B cell (primary cell): ENCODE data around the gene UGT1A7. TPM values are rescaled to one million over a fixed set of nuclear protein-coding genes. Genes with fewer than 3 reads are reported as not detected.

ENCODE experiments used
- ATAC-seq: fragments of 200-7000 bp; cut with Tn5 transposase; one replicate; pipeline ENCODE4 v1.10.0; 2021; ENCODE audit warnings: low read depth, mild to moderate bottlenecking, moderate number of reproducible peaks, moderate library complexity
- CTCF ChIA-PET: fragments of 350-600 bp; sonication (Branson Sonifier 250); formaldehyde crosslinking; loops from one replicate; lab custom pipeline; 2021; ENCODE audit warnings: antibody characterized with exemption, inconsistent platforms; lab: Charles Lee
- POLR2A ChIA-PET: fragments of 350-600 bp; sonication (Branson Sonifier 250); formaldehyde crosslinking; loops from one replicate; lab custom pipeline; 2021; ENCODE audit warnings: antibody characterized with exemption; lab: Charles Lee
- DNase-seq: peaks from one replicate; pipeline ENCODE4 v3.0.0; 2013
- H2AFZ ChIP-seq: 2 replicates; pipeline ENCODE4 v1.6.1; 2012; ENCODE audit warnings: mild to moderate bottlenecking, low read depth, low read length; ENCODE audit not compliant: insufficient read depth, poor library complexity, severe bottlenecking
- H3K27ac ChIP-seq, 2 donors: 1 replicate in 1 of 2; 2 replicates in 1 of 2; pipeline ENCODE4 v1.5.1; 2012 to 2013; ENCODE audit warnings: low read length in 2 of 2, mild to moderate bottlenecking in 2 of 2, moderate library complexity in 1 of 2
- H3K27me3 ChIP-seq, 4 experiments: fragments of 200-600 bp in 1 of 4; sonication (generic) in 1 of 4; replicated peaks in 1 of 4; 1 replicate in 2 of 4; 2 replicates in 2 of 4; pipeline versions ENCODE4 v1.6.1 to v1.7.0; 2013 to 2016; ENCODE audit warnings: low read length in 3 of 4, mild to moderate bottlenecking in 2 of 4, mixed read lengths in 1 of 4, moderate library complexity in 1 of 4; ENCODE audit not compliant: insufficient read depth in 4 of 4, control insufficient read depth in 3 of 4; ENCODE audit errors: control extremely low read depth in 1 of 4
- H3K36me3 ChIP-seq, 2 experiments: replicated peaks in 1 of 2; 1 replicate in 1 of 2; 2 replicates in 1 of 2; pipeline versions ENCODE4 v1.6.1 to v1.7.1; 2013; ENCODE audit warnings: low read length in 1 of 2; ENCODE audit not compliant: insufficient read depth in 2 of 2, control insufficient read depth in 1 of 2; ENCODE audit errors: control extremely low read depth in 1 of 2, extremely low read depth in 1 of 2
- H3K4me1 ChIP-seq, 2 donors: fragments of 200-600 bp in 1 of 2; sonication (generic) in 1 of 2; 1 replicate in 1 of 2; 2 replicates in 1 of 2; pipeline versions ENCODE4 v1.5.1 to v1.6.1; 2013 to 2017; ENCODE audit warnings: low read length in 2 of 2; ENCODE audit not compliant: control insufficient read depth in 2 of 2, insufficient read depth in 2 of 2
- H3K4me2 ChIP-seq: replicated peaks from 2 replicates; pipeline ENCODE3; 2012; ENCODE audit warnings: mild to moderate bottlenecking, low read depth, low read length; ENCODE audit not compliant: poor library complexity, severe bottlenecking
- H3K4me3 ChIP-seq, 5 experiments: fragments of 200-600 bp in 1 of 5; sonication (generic) in 1 of 5; 1 replicate in 3 of 5; 2 replicates in 2 of 5; pipeline versions ENCODE4 v1.5.1 to v1.7.0; 2011 to 2016; ENCODE audit warnings: low read length in 4 of 5, mild to moderate bottlenecking in 4 of 5, low read depth in 2 of 5, control low read depth in 1 of 5, moderate library complexity in 1 of 5; ENCODE audit not compliant: insufficient read depth in 1 of 5; ENCODE audit errors: control extremely low read depth in 1 of 5, extremely low read depth in 1 of 5
- H3K79me2 ChIP-seq: fragments of 200-600 bp; sonication (generic); one replicate; pipeline ENCODE4 v1.6.0; 2016; ENCODE audit warnings: low read length; ENCODE audit not compliant: control insufficient read depth, insufficient read depth
- H3K9ac ChIP-seq: fragments of 200-600 bp; sonication (generic); 2 replicates; pipeline ENCODE4 v1.6.1; 2017; ENCODE audit warnings: mild to moderate bottlenecking, low read length, moderate library complexity
- H3K9me3 ChIP-seq, 3 donors: one replicate each; pipeline versions ENCODE4 v1.6.1 to v1.7.1; 2013; ENCODE audit warnings: low read length in 2 of 3; ENCODE audit not compliant: control insufficient read depth in 2 of 3, insufficient read depth in 1 of 3; ENCODE audit errors: control extremely low read depth in 1 of 3
- H4K20me1 ChIP-seq: 2 replicates; pipeline ENCODE4 v1.6.0; 2012; ENCODE audit warnings: mild to moderate bottlenecking, low read length; ENCODE audit not compliant: insufficient read depth, control insufficient read depth, poor library complexity, severe bottlenecking
- H3K27ac Mint-ChIP-seq: one replicate; pipeline ENCODE4 v1.8.0; 2021; ENCODE audit warnings: mixed read lengths
- H3K27me3 Mint-ChIP-seq: one replicate; pipeline ENCODE4 v1.8.0; 2021; ENCODE audit warnings: mixed read lengths
- H3K4me1 Mint-ChIP-seq: one replicate; pipeline ENCODE4 v1.8.0; 2021; ENCODE audit warnings: mixed read lengths
- H3K4me3 Mint-ChIP-seq: one replicate; pipeline ENCODE4 v1.8.0; 2021; ENCODE audit warnings: mixed read lengths
- H3K9me3 Mint-ChIP-seq: one replicate; pipeline ENCODE4 v1.8.0; 2022; ENCODE audit warnings: mixed read lengths; ENCODE audit not compliant: insufficient read depth
- CTCF ChIP-seq: fragments of 200-600 bp; IDR thresholded peaks from one replicate; pipeline ENCODE4 v1.8.0; 2022; ENCODE audit warnings: antibody characterized with exemption, mild to moderate bottlenecking
- EZH2 ChIP-seq: IDR thresholded peaks from 2 replicates; pipeline ENCODE4 v1.6.1; 2012; ENCODE audit warnings: borderline replicate concordance, low read depth, mild to moderate bottlenecking, moderate library complexity, low read length; ENCODE audit not compliant: insufficient read depth, poor library complexity, severe bottlenecking
- WGBS: methylation state at CpG from one replicate; pipeline ENCODE4 v1.1.5; 2013; ENCODE audit warnings: missing lambda C conversion rate; ENCODE audit not compliant: insufficient coverage; 5-methylcytosine and 5-hydroxymethylcytosine counted together
- intact Hi-C: fragments of 100-400 bp; cut with micrococcal nuclease; formaldehyde crosslinking; loops from one replicate; pipeline ENCODE4 v1.10.0; 2022
- polyA plus RNA-seq: library from polyadenylated mRNA; depleted of rRNA; stranded (reverse); fragments of >200 nt; gene quantifications from 2 replicates; pipeline ENCODE4 v1.2.3, GENCODE V29; 2012
- total RNA-seq, 2 donors: library from RNA; stranded (reverse); fragments of 120-200 nt in 1 of 2; gene quantifications; 1 replicate in 1 of 2; 2 replicates in 1 of 2; pipeline versions ENCODE4 v1.2.3 to v1.2.4, GENCODE V29; 2013 to 2022

UGT1A7 gene
- total and polyA plus RNA-seq, 2 donors (not counting 1 experiment from before 2014, with no cell fraction given), result not detected

GRCh38 chr2:233807966-233808935 lies 126.5 kb downstream of the UGT1A7 start:
- DNase-seq (no peak), ATAC-seq (no peak)
- ChIA-PET POLR2A (no interaction called here), CTCF (no interaction called here)
- H3K79me2 ChIP-seq, result no peaks in the 10 kb centered on the region
- H2AFZ ChIP-seq, result no peak overlapping the region
- TF ChIP-seq CTCF, result no peak
- TF ChIP-seq EZH2, result no peak
- H3K27me3 ChIP-seq, result peaks cover 0 to 10% (median 0%) of the 10 kb centered on the region in 4 experiments
- Mint-ChIP-seq H3K27me3 (peaks cover 28% of the 10 kb centered on the region), H3K4me3 (no peak overlapping the region), H3K4me1 (no peaks in the 10 kb centered on the region), H3K9me3 (no peaks in the 10 kb centered on the region), H3K27ac (no peak overlapping the region)
- no peaks in the 10 kb centered on the region for H3K36me3 ChIP-seq
- no peak overlapping the region for H3K27ac ChIP-seq
- no peak overlapping the region for H3K9ac ChIP-seq
- H3K9me3 ChIP-seq, result no peaks in the 10 kb centered on the region
- intact Hi-C loops, result no loop called here
- H3K4me1 ChIP-seq, result no peaks in the 10 kb centered on the region
- no peaks in the 10 kb centered on the region for H4K20me1 ChIP-seq
- no peak overlapping the region for H3K4me2 ChIP-seq
- 91% methylated on average over 7 of the region's 10 CpGs for WGBS
- no peak overlapping the region for H3K4me3 ChIP-seq

GRCh38 chr2:233810385-233810784 lies 128.7 kb downstream of the UGT1A7 start:
- Histone ChIP-seq H3K4me2 (no peak overlapping the region), H3K4me3 (no peak overlapping the region), H3K36me3 (no peaks in the 10 kb centered on the region), H3K9ac (no peak overlapping the region), H2AFZ (no peak overlapping the region), H3K27me3 (peaks cover 0 to 8% (median 0%) of the 10 kb centered on the region in 4 experiments), H3K4me1 (no peaks in the 10 kb centered on the region), H3K79me2 (no peaks in the 10 kb centered on the region), H3K9me3 (no peaks in the 10 kb centered on the region), H3K27ac (no peak overlapping the region), H4K20me1 (no peaks in the 10 kb centered on the region)
- intact Hi-C loops, result no loop called here
- H3K9me3 Mint-ChIP-seq, result no peaks in the 10 kb centered on the region
- no peak overlapping the region for H3K4me3 Mint-ChIP-seq
- no peak for TF ChIP-seq CTCF
- no peak for TF ChIP-seq EZH2
- WGBS, result 84% methylated on average over 5 of the region's 6 CpGs
- ATAC-seq (no peak), DNase-seq (no peak)
- ChIA-PET CTCF (no interaction called here), POLR2A (no interaction called here)
- peaks cover 22% of the 10 kb centered on the region for H3K27me3 Mint-ChIP-seq
- no peaks in the 10 kb centered on the region for H3K4me1 Mint-ChIP-seq
- no peak overlapping the region for H3K27ac Mint-ChIP-seq
